Ecto neural progenitor cell (in vitro differentiated cells): ENCODE data around the gene USP9X.
"Not testable (repeated sequence)": the region's sequence is repeated elsewhere in the genome, so short reads cannot be mapped to it uniquely, and the experiment has no call there.

Experiments
- DNase-seq: peaks from one replicate; pipeline ENCODE4 v3.0.0-alpha.2; 2018; ENCODE audit warnings: low spot score

The USP9X gene, protein sequence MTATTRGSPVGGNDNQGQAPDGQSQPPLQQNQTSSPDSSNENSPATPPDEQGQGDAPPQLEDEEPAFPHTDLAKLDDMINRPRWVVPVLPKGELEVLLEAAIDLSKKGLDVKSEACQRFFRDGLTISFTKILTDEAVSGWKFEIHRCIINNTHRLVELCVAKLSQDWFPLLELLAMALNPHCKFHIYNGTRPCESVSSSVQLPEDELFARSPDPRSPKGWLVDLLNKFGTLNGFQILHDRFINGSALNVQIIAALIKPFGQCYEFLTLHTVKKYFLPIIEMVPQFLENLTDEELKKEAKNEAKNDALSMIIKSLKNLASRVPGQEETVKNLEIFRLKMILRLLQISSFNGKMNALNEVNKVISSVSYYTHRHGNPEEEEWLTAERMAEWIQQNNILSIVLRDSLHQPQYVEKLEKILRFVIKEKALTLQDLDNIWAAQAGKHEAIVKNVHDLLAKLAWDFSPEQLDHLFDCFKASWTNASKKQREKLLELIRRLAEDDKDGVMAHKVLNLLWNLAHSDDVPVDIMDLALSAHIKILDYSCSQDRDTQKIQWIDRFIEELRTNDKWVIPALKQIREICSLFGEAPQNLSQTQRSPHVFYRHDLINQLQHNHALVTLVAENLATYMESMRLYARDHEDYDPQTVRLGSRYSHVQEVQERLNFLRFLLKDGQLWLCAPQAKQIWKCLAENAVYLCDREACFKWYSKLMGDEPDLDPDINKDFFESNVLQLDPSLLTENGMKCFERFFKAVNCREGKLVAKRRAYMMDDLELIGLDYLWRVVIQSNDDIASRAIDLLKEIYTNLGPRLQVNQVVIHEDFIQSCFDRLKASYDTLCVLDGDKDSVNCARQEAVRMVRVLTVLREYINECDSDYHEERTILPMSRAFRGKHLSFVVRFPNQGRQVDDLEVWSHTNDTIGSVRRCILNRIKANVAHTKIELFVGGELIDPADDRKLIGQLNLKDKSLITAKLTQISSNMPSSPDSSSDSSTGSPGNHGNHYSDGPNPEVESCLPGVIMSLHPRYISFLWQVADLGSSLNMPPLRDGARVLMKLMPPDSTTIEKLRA (N-terminal part only)

DNA sequence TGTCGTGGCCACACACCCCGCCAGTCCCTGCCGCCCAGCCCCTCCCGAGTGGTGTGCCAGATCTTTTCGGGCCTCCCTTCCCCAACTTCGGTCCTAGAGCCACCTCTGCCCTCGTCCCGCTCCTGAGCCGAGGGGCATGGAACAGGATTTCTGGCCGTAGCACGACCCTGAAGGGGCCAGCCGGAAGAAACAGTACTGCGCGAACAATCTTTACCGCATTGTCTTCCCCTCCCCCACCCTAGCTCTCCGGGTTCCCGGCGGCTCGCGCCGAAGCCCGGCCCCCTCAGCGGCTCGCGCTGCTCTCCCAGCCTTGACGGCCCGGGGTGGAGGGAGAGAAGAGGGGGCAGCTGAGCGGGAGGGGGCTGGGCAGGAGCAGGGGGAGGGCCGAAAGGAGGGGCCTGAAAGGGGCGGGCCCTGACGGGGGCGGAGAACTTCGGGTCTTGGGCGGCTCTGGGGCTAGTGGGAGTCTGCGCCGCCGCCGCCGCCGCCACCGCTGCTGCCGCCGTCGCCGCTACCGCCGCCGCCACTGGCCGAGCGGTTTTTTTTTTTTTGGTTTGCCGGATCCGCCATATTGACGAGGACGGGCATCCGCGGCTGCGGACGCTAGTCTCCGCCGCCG lies at the start of gene USP9X:
TSS of gene USP9X (plus strand) at position 553 of the 619 bp plus-strand sequence. CDS start 38,184 bp downstream, outside the sequence.
- peak; percentile 93 for DNase-seq

DNA sequence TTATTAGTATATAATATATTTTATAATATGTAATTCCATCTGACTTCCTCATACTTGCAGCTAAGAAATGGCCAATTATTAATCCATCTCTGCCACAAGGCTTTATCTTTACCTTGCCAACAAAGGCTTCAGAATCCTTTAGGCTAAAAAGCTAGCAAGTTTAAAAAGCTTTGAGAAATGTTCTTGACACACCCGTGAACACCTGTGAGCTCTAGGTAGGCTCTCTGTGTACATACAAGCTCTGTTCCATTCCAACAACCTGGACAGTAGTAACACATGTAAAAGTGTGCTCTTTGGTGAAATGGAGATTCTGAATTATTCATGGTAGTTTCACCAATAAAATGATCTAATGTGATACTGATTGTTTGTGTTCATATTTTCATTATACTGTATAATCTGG lies 49.7 kb upstream of the USP9X start:
- no peak for DNase-seq

DNA sequence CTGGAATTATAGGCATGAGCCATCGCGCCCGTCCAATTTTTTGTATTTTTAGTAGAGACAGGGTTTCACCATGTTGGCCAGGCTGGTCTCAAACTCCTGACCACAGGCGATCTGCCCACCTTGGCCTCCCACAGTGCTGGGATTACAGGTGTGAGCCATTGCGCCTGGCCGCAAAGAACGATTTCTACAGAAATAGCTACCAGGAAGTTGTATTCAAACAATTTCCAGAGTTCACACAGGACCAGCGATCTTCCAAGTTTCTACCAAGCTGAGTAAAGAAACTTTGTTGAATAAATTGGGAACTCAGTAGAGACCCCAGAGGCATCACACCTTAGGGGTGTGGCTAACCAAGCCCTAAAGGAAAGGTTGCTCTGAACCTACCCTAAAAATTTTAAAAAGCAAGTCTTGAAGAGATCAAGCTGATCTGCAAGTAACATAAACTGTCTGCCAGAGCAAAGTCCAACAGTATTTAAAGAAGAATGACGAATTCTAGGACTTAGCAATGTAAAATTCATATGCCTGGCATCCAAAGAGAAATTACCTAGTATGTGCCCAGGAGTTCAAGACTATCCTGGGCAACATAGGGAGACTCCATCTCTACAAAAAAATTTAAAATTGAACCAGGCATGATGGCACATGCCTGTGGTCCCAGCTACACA lies 48.4 kb upstream of the USP9X start:
- DNase-seq: no peak

DNA sequence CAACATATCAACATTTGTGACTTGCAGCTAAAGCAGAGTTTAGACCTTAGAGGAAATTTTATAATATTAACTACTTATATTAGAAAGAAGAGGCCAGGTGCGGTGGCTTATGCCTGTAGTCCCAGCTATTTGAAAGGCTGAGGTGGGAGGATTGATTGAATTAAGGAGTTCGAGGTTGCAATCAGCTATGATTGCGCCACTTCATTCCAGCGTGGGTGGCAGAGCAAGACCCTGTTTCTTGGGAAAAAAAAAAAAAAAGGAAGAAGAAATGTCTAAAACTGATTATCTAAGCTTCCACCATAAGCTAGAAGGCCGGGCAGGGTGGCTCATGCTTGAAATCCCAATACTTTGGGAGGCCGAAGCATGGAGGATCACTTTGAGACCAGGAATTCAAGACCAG lies 42.0 kb upstream of the USP9X start:
- no peak for DNase-seq

DNA sequence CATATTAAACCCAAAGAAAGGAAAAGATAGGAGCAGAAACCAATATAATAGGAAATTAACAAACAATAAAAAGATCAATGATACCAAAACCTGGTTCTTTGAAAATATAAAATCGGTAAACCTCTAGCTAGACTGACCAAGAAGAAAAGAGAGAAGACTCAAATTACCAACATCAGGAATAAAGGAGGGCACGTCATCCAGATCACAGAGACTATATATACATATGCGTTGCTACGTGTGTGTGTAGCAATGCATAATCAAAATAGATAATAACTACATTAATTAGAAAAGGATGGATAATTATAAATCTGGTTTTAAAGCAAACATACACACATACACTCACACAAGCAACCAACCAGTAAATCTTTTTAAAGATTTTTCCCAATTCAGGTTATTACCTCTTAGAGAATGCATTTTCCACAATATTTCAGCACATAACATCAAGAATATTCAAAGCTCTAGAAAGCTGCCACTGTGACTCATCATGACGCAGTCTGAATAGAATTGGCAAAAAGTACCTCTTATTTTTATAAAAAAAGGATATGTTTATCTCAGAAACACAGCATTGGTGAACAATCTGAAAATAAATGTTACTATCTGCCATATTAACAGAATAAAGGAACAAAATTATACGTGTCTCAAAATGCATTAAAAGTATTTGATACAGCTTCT lies 41.4 kb upstream of the USP9X start:
- no peak for DNase-seq

DNA sequence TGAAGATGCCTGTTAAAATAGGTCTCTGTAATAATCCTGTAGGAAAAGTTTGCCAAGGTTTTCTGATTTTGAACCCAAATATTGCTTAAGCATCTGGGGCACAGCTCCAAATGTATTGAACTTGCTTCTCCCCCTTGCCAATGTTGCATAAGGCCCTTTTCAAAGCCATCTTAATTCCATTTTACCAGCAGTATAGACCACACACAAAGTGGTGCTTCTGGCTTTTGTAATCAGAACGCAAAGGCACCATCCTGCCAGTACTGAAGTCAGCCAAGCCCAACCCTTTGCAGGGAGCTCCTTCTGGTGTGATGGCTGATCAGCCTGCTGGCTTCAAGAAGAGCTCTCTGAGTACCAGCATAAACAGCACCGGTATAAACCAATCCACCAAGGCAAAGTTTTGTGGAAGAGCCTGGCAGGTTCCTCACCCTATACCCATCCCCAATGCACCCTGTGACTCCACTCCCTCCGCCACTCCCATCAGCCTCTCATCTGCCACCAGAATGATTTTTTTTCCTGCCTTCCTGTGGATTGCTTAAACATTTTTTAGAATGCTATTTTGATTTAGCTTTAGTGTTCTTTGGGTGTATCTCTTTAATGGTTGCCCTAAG lies 39.2 kb upstream of the USP9X start:
- peak; percentile 55 for DNase-seq

DNA sequence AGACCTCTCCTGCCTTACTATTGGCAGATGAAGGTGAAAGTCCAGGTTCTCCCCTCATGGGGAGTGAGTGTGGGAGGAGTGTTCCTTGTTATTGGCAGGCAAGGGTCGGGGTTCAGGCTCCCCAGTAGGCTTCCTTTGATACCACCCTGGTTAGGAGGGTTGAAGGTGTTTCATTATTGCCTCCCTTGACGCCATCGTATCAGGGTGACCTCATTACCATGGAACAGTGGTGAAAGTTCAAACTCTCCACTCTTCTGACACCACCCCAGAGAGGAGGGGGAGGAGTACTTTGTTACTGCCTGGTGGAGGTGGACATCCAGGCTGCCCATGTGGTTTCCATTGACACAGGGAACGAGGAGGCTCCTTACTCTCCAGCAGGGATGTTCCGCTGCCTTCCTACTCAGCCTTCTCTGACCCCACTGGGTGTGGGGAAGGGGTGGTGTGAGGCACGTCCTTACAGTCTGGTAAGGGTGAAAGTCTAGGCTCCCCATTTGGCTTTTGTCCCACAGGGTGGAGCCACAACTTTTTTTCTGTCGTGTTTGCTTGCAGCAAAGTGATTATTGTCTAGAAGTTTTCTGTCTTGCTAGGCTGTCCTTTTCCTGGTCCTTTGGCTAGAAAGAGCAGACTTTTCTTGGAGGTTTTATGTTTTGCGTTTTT lies 37.2 kb upstream of the USP9X start:
- DNase-seq: no peak

DNA sequence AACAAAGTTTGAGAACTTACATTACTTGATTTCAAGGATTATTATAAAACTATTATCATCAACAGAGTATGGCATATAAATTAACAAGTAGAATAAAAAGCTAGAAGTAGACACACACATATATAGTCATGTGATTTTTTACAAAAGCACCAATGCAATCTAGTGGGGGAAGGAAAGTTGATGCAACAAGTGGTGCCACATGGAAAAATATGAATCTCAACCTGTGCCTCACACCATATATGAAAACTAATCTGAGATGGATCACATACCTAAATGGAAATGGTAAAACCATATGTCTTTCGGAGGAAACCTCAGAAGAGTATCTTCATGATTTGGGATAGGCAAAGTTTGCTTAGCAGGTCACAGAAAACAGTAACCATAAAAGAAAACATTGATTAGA lies 34.9 kb upstream of the USP9X start:
- DNase-seq: no peak

DNA sequence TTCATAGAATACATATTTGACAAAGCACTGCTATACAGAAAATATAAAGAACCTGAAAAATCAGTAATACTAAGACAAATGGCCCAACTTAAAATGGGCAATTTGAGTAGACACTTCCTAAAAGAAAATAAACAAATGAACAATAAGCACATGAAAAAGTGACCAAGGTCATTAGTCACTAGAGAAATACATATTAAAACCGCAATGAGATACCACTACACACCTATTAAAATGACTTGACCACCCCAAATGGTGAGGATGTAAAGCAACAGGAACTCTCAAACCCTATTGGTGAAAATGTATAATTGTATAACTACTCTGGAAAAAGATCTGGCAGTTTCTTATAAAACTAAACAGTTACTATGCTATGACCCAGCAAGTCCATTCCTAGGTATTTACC lies 34.0 kb upstream of the USP9X start:
- no peak for DNase-seq

DNA sequence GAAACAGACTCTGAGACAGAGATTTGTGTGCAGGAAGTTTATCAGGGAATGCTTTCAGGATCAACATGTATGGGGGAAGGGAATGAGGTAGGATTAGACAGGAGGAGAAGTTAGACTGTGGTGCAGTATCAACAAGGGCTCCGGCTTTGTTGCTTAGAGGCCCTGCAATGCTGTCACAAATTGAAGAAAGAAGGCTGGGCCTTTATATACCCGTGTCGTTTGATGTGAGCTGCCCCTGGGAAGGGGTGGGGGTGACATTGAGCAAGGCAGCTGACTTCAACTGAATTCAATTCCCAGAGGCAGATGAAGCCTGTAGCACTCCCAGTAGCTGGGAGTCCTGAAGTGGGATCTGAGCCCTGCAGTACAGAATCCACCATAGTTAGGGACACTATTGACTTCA lies 29.5 kb upstream of the USP9X start:
- no peak for DNase-seq

DNA sequence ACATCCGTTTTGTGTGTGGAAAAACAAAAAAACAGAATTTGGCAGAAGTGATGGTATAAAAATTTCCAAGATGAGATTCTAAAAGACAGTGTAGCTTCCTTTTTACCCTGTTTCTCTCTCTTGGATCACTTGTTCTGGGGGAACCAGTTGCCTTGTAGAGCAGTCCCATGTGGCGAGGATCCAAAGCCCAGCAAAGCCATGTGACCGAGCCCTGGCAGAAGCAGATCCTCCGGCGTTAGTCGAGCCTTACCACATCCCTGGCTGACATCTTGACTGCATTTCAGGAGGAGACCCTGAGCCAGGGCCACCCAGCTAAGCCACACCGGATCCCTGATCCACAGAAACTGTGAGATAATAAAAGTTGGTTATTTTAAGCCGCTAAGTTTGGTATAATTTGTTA lies 22.0 kb upstream of the USP9X start:
- DNase-seq: not testable (repeated sequence)

DNA sequence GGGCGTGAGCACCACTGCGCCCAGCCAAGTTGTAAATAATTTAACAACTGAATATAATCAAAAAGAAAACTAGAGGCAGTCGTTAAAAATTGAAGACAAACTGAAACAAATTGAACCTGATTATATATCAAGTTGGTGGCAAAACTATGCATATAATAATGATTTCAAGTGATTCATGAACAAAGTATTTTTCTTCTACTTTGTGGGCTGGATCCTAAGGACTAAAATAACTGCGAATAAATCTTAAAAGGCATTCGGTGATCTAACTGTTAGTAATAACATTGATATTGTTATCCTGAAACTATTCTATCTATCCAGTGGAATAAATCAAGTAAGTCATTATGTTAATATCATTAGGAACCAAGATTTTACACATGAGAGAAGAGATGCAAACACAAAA lies 21.2 kb upstream of the USP9X start:
- DNase-seq: no peak

DNA sequence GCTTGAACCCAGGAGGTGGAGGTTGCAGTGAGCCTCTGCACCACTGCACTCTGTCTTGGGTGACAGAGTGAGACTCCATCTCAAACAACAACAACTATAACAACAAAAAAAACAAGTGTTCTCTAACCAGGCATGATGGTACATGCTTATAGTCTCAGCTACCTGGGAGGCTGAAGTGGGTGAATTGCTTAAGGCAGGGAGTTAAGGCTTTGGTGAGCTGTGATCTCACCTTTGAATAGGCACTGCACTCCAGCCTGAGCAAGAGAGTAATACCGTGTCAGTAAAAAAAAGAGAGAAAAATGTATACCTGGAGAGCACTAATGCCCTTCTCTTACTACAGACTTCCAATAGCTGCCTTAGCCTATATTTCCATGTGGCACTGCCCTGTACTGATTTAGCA lies 18.9 kb upstream of the USP9X start:
- no peak for DNase-seq

DNA sequence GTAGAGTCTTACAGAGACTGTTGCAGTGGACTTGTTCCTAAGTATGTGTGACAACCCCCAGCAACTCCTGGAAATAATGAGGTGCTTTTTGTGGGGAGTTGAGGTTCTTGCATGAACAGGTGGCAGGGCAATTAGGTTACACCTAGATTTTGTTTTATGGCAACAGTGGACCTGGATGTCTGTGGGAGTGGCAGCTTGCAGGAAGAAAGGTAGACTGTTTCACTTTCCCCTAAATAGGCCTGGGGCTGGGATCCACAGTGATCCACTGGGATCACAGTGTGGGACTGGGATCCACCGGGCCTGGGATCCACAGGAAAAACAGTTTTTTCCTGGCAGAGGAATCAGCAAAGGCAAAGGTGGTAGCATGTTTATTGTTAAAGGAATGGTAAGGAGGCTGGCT lies 18.3 kb upstream of the USP9X start:
- DNase-seq: no peak

DNA sequence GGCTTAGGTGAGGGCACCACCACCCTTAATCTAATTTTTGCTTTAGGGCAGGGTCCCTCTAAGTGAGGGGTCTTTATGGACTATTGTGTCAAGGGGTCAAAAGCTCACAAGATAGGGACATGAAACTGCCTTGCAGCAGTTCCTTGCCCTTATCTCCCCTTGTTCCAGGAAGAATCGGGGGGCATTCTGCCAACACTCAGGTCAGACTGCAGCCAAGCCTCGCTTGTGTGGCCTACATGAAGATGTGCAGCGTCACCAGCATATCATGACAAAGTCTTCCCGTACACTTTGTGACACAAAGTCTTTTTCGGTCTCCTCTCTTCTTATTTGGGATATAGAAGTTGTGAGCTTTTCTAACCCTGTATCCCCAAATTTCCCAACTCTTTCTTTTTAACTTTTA lies 17.5 kb upstream of the USP9X start:
- no peak for DNase-seq

DNA sequence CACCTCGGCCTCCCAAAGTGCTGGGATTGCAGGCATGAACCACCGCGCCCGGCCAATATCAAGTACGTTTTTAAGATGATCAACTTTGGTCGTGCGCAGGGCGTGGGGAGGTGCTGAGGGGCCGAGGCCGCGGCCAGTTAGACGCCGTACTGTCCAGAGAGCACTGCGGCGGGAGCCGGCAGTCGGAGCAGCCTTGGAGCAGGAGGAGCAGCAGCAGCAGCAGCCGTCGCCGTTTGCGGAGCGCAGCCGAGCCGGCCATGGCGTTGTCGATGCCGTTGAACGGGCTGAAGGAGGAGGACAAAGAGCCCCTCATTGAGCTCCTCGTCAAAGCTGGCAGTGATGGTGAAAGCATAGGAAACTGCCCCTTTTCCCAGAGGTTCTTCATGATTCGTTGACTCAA lies 8.5 kb upstream of the USP9X start:
- no peak for DNase-seq

DNA sequence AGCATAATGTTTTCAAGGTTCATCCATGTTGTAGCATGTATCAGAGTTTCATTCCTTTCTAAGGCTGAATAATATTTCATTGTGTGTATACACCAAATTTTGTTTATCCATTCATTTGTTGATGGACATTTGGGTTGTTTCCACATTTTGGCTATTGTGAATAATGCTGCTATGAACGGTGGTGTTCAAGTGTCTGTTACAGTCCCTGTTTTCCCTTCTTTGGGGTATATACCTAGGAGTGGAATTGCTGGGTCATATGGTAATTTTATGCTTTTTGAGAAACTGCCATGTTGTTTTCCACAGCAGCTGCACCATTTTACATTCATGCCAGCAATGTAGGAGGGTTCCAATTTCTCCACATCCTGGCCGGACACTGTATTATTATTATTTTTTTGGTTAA lies 3.4 kb upstream of the USP9X start:
- DNase-seq: no peak

DNA sequence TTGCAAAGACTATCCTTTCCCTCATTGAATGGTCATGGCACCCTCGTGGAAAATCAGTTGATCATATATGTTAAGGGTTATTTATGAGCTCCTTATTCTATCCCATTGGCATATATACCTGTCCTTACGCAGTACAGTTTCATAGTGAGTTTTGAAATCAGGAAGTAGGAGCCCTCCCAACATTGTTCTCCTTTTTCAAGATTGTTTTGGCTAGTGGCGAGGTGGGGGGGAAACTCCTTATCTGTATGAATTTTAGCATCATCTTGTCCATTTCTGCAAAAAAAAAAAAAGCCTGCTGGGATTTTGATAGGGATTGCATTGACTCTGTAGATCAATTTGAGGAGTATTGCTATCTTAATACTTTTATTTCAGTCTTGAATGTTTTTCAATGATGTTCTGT lies 2.5 kb upstream of the USP9X start:
- no peak for DNase-seq

DNA sequence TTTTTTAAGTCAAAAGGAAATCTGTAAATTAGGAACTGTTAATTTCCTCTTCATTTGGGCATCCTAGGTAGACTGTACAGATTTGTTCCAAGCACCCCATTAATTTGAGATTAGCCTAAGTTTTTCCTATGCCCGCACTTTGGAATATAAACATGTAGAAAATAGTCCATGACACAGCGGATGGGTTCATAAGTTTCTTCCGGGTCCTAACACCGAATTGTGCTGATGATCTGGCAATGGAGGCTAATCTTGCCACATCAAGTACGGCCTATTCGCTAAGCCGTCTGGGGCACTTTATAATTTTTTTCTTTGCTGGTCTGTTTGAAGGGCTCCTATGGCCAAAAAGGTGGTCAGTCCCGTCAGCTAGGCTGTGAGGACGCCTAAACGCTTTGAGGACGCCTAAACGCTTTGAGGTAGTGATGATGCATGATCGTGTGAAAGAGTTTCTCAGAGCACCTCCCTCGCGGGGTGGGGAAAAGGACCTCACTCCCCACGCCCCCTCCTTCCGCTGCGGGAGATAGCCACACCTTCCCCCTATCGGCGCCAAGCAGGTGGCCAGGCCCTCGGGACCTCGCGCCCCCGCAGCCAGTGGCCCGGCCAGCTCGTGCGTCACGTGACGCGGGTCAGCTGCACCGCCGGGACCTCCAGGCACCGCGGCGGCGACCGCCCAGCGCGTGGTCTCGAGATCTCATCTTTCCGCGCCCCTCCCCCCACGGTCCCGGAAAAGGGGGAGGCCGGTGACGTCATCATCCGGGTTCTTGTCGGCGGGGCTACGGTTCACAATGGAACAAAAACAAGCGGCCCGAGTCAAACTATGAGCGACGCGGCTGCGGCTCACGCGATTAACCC lies 977 bp upstream of the USP9X start:
- DNase-seq: peak; percentile 100

DNA sequence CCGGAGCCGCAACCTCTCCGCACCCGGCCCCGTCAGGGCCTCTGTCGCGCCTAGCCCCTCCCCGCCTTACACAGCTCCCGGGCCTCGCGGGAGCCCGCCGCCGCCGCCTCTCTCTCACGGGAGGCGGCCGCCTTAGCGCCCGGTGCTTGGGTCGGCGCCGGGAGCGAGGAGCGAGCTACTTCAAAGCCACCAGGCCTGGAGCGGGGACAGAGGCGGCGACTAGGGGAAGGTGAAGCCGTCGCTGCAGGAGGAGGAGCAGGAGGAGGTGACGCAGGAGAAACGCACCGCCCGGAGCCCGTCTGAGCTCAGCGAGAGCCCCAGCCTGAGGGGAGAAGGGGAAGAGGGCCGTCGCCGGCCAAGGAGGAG lies 250 bp downstream of the USP9X start:
- DNase-seq: no peak
